ENCODE data around the gene ZSCAN22.

ZSCAN22 gene

DNA sequence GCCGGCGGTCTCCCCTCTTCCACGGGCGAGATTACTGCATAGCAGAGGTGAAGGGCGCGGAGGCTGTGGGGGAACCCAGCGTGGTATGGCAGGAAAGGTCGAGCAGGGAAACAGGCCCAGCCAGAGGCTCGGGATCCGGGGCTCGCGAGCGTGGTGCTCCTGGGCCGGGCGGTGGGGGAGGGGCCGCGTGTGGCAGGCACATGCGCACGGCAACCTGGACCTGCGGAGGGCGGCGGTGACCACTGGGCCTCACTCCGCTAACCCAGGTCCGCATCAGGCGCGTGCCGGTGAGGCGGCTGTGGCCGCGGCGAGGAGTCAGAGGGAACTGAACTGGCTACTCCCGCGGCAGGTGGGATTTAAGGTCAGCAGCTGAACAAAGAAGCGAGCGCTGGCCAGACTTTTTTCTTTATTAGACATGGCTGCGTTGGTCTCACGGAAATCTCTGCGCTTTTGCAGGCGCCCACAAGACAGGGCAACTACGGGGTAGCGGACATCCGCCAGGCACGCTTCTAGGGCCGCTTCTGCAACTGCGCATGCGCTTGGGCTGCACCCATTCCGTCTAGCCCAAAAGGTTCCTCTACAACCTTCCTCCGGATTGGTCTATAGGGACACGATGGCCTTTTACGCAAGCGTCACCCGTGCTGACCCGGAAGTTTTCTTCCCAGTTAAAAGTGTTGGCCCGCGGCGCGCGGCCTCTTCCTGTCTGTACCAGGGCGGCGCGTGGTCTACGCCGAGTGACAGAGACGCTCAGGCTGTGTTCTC is 60.0 kb downstream of the ZSCAN22 start, which contains the start of gene RPS5:
Gene RPS5 (plus strand): TSS at position 694 of the 762 bp plus-strand sequence. CDS start 869 bp downstream, outside the sequence.
- peaks cover 38% of the 10 kb centered on the region for H3K36me3 ChIP-seq (ENCODE audit: insufficient read depth, insufficient read length, low read length)
- peak within 1 kb of the TSS; percentile 99 for H3K9ac ChIP-seq (ENCODE audit: insufficient read length, low read depth)
- peaks cover 5% of the 10 kb centered on the region for H3K4me1 ChIP-seq (ENCODE audit: insufficient read depth, insufficient read length)
- no peaks in the 10 kb centered on the region for H3K9me3 ChIP-seq (ENCODE audit: insufficient read depth, low read length)
- TF ChIP-seq ZNF274 (IDR thresholded peaks at IDR 0.05; ENCODE audit: low read depth, low read length) = no peak
- no peak for TF ChIP-seq YY1 (IDR thresholded peaks at IDR 0.05; ENCODE audit: insufficient read depth, insufficient read length)
- TF ChIP-seq SUZ12 (IDR thresholded peaks at IDR 0.05; ENCODE audit: extremely low read depth, insufficient read depth, insufficient read length) = no peak
- H3K27me3 ChIP-seq (ENCODE audit: insufficient read depth, insufficient read length) = no peaks in the 10 kb centered on the region
- H3K4me3 ChIP-seq (ENCODE audit: insufficient read length, low read depth) = peak within 1 kb of the TSS; percentile 91
- DNase-seq (ENCODE audit: low read depth, low spot score) = peak; percentile 90

DNA sequence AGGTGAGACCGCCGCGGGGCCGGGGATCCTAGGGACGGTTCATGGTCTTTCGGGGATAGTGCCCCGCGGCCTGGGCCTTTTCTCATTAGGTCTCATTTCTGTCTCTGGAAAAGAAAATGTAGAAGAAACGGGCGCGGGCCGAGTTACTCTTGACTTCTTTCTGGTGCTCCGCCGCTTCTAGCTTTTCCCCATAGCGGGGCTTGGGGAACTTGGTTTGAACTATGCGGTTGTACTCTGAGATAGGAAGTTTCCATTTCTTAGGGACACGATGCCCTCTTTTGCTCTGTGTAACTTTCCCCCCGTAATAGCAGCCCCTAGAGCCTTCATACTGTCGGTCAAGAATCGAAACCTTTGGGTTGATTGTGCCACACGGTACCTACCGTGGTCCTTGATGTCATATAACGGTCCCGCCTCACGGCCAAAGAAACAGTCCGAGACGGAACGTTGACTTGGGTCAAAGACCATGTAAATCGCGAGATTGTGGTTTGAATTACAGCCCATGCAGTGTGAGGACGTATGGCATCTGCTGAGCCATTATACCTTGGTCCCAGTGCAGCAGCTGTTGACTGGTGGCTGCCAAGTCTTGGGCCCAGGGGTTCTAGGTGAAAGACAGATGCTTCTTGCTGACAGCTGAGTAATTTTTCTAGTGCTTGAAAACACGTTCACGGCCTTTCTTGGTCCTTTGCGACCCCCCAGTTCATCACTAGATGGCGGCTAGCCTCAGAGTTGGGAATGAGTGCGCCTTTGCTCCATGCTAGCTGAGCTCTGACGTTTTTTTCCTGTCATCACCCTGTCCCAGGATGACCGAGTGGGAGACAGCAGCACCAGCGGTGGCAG is 60.8 kb downstream of the ZSCAN22 start:
- Histone ChIP-seq H3K27me3 (ENCODE audit: insufficient read depth, insufficient read length) (no peaks in the 10 kb centered on the region), H3K4me1 (ENCODE audit: insufficient read depth, insufficient read length) (peaks cover 5% of the 10 kb centered on the region), H3K36me3 (ENCODE audit: insufficient read depth, insufficient read length, low read length) (peaks cover 43% of the 10 kb centered on the region), H3K9ac (ENCODE audit: insufficient read length, low read depth) (peak overlapping the region; percentile 99), H3K9me3 (ENCODE audit: insufficient read depth, low read length) (no peaks in the 10 kb centered on the region), H3K4me3 (ENCODE audit: insufficient read length, low read depth) (peak overlapping the region; percentile 91)
- DNase-seq (ENCODE audit: low read depth, low spot score) = no peak
- TF ChIP-seq YY1 (IDR thresholded peaks at IDR 0.05; ENCODE audit: insufficient read depth, insufficient read length) (no peak), SUZ12 (IDR thresholded peaks at IDR 0.05; ENCODE audit: extremely low read depth, insufficient read depth, insufficient read length) (no peak), ZNF274 (IDR thresholded peaks at IDR 0.05; ENCODE audit: low read depth, low read length) (no peak)

- TF ChIP-seq YY1 (IDR thresholded peaks at IDR 0.05; ENCODE audit: insufficient read depth, insufficient read length) = no peak
- TF ChIP-seq ZNF274 (IDR thresholded peaks at IDR 0.05; ENCODE audit: low read depth, low read length) = no peak
- no peak for TF ChIP-seq SUZ12 (IDR thresholded peaks at IDR 0.05; ENCODE audit: extremely low read depth, insufficient read depth, insufficient read length)
- peak overlapping the region; percentile 91 for H3K4me3 ChIP-seq (ENCODE audit: insufficient read length, low read depth)
- H3K4me1 ChIP-seq (ENCODE audit: insufficient read depth, insufficient read length) = peaks cover 8% of the 10 kb centered on the region
- H3K27me3 ChIP-seq (ENCODE audit: insufficient read depth, insufficient read length) = no peaks in the 10 kb centered on the region
- H3K36me3 ChIP-seq (ENCODE audit: insufficient read depth, insufficient read length, low read length) = peaks cover 49% of the 10 kb centered on the region
- no peaks in the 10 kb centered on the region for H3K9me3 ChIP-seq (ENCODE audit: insufficient read depth, low read length)
- DNase-seq (ENCODE audit: low read depth, low spot score) = no peak
- peak overlapping the region; percentile 99 for H3K9ac ChIP-seq (ENCODE audit: insufficient read length, low read depth)
Observed at GRCh38 chr19:58388175-58388526, 61.4 kb downstream of the ZSCAN22 start.

Data from NT2/D1 (cell line).